Measurements from ENCODE around the gene PCBP1.

GRCh38 chr2:70070542-70071268 lies 16.6 kb upstream of the PCBP1 start:
- TF ChIP-seq CTCF (IDR thresholded peaks at IDR 0.05; ENCODE audit: low read depth, low read length) = peak; percentile 93
- no peak; the same call in 1 of the 2 replicates for TF ChIP-seq MYC (IDR thresholded peaks at IDR 0.05; ENCODE audit: low read depth, low read length)

Data from NB4 (cell line).